Left renal pelvis (tissue), 4 donors: ENCODE measurements around the gene EFHD1. TPM values are rescaled to one million over a fixed set of nuclear protein-coding genes. Genes with fewer than 3 reads are reported as not detected.
"Not testable (repeated sequence)": the region's sequence is repeated elsewhere in the genome, so short reads cannot be mapped to it uniquely, and the experiment has no call there.

ENCODE experiments used
- DNase-seq, 4 donors: peaks; one replicate each; pipeline ENCODE4 v3.0.0-alpha.2; 2013; ENCODE audit warnings: low read depth in 4 of 4, low spot score in 3 of 4
- polyA plus RNA-seq, 4 donors: library from polyadenylated mRNA; unstranded; fragments of 120-200 nt; gene quantifications; one replicate each; pipeline ENCODE4 v1.2.1, GENCODE V29; 2013; ENCODE audit not compliant: insufficient read length in 4 of 4

Gene EFHD1
- polyA plus RNA-seq, 4 donors: 16.4 to 90.4 (median 74.1) TPM

DNA sequence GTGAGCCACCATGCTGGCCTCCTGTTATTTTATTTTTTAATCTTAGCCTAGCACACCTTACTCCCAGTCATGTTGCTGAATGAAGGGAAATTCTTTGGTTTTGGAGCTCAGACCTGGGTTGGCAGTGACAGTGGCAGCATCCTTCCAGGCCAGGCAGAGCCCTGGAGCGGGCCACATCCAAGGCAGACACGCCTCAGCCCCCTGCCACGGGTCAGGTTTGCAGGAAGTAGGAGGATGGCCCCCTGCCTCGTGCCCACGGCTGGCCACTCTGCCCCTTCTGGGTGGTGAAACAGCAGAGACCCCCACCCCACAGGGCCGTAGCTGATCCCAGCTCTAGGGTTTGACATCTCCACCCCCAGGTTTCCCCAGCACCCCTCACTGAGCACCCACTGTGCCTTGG is 11.7 kb downstream of the EFHD1 start:
- no peak for DNase-seq

DNA sequence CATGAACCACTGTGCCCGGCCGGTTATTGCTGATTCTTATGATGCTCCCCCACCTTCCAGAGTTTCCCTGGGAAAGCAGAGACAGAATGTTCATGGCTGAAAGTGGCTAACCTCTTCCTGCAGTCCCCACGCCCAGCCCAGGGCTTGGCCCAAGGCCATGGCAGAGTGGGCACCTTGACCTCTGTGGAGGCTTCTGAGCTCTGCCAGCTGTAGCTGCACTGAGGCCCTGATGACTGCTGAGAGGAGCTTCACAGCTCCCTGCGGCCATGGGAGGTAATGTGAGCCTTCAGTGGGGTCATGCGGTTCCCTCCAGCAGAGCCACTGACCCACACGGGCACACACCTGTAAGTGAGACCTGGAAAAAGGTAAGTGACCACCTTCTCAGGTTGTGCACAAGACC is 13.3 kb downstream of the EFHD1 start:
- DNase-seq: no peak

DNA sequence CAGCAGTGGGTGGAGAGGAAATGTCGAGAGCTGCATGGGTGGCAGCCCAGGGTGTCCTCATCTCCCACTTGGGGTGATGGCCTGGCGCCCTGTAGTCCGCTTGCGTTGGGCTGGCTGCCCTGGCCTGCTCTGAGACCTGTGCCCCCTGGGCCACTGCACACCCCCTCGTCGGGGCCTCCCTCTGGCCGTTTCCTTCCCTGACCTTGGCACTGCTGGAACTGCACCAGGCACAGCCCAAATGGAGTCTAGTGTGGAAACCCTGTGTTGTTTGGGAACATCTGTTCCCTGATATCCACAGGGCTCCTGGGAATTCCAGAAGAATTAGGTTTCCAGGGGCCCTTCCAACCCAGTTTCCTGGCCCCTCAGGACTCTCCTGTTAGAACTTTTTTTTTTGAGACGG is 13.9 kb downstream of the EFHD1 start:
- no peak for DNase-seq

DNA sequence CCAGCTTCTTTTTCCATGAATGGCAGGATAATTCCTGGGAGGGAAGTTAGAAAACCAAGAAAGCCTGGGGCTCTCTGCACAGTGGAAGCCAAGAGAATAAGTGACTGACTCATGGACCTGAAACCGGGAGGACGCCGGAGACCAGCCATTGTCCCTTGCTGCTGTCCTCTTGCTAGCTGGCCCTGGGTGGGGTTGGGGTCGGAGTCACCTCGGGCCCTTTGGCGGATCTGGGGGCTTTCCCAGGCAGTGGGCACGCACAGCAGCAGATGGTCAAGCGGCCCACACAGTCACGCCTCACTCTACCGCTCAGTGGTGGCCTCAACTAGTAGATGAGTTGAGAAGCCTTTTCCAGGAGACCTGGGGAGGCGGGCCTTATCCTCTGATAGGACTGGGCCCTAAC is 15.6 kb downstream of the EFHD1 start:
- no peak for DNase-seq

DNA sequence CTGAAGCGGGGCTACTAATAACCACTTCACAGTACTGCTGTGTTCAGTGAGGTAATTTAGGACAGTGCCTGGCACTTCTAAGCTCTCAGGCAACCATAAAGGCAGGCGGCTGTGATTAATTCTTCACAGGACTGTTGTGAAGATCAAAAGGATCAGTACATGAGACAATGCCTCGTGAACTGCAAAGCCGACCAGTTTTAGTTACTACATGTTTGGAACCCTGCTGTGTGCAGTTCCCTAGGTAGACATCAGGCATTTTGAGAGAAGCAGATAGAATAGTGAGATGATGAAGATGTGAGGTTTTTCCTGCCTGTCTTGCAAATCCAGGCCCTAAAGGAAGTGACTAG is 19.1 kb downstream of the EFHD1 start:
- DNase-seq: no peak

DNA sequence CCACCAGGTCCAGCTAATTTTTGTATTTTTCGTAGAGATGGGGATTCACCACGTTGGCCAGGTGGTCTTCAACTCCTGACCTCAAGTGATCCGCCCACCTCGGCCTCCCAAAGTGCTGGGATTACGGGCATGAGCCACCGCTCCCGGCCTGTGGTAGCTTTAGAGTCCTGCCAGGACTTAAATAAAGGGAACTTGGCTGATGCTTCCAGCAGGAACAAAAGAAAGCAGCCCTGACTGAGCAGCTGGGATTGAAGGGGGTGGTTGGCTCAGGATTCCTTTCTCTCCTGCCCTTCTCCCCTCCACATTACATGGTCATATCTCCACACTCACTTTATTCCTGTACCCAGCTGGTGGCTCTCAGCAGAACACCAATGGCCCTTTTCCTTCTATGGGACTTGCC is 20.0 kb downstream of the EFHD1 start:
- no peak for DNase-seq

DNA sequence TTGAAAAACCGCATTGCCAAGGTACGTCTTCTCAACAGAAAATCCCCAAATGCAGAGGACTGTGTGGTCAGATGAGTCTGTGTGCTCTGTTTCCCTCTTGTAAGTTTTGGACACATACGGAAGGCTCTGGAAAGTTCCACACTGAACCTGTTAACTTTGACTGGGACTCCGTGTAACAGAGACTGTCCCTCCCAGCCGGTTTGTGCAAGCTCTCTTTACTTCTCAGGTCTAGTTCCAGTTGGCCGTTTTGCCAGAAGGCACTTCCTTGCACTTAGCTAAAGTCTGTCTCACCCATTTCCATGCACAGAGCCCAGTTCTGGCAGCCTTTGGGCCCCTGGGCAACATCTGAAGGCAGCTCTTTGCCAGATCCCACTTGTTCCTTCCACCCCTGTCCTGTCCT is 22.0 kb downstream of the EFHD1 start:
- DNase-seq: no peak

DNA sequence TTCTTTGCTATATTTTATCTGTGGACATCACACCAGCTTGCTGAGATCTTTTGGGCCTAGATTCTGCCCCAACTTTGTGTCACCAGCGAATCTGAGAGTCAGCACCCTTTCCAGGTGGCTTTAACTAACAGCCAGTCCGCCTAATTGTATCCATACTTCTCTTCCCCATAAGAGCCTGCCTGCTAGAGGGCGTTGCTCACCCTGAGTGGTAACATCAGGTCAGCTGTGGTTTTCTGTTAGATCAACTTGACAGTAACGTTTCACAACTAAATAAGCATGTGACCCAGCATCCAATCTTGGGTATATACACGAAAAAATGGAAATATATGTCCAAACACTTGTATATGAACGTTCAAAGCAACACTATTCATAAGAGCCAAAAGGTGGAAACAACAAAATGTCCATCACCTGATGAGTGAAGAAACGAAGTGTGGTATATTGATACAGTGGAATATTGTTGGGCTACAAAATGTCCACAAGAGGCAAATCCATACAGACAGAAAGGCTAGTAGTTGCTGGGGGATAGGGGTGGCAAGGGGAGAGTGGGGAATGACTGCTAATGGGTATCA is 24.9 kb downstream of the EFHD1 start:
- DNase-seq: no peak

DNA sequence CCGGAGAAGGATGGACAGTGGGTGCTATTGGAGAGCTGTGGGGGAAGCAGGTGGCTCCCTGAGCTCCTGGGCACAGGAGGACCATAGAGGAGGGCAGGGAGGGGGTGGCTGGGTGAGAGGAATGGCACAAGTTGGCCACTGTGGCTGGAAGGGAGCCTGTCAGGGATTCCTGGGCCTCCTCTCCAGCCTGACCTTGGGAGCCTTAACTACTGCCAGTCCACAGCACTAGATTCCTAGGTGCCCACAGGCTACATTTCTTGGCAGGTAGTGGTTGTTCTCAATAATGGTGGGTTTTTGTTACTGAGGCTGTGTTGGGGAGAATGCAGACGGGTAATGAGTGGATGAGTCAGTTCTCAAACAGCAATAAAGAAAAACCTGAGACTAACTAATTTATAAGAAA is 26.0 kb downstream of the EFHD1 start:
- no peak for DNase-seq

DNA sequence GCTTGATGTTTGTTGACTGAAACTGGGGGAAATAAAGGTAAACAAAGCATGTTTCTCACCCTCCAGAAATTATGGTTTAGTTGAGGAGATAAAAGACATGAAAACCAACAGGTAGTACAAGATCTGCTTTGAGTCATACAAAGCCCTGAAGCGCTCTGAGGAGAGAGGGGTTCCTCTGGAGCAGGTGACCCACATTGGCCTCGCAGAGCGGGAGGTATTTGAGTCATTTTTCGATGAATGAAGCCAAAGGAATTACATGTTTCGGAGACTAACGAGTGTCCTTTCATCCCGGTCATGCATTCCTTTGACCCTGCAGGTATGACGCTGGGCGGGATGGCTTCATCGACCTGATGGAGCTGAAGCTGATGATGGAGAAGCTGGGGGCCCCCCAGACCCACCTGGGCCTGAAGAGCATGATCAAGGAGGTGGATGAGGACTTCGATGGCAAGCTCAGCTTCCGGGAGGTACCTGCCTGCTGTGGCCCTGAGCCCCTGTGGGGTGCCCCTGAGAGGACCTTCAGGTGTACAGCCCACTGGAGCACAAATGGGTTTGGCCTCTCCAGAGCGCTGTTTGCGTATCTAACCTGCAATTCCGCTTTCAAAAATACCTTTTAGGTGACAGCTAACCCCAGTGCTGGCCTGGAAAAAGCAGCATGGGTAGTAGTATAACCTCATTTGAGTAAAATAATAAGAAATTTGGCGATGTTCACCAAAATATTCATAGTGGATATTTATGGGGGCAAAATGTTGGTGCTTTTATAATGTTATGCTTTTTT is 29.3 kb downstream of the EFHD1 start:
- no peak for DNase-seq

DNA sequence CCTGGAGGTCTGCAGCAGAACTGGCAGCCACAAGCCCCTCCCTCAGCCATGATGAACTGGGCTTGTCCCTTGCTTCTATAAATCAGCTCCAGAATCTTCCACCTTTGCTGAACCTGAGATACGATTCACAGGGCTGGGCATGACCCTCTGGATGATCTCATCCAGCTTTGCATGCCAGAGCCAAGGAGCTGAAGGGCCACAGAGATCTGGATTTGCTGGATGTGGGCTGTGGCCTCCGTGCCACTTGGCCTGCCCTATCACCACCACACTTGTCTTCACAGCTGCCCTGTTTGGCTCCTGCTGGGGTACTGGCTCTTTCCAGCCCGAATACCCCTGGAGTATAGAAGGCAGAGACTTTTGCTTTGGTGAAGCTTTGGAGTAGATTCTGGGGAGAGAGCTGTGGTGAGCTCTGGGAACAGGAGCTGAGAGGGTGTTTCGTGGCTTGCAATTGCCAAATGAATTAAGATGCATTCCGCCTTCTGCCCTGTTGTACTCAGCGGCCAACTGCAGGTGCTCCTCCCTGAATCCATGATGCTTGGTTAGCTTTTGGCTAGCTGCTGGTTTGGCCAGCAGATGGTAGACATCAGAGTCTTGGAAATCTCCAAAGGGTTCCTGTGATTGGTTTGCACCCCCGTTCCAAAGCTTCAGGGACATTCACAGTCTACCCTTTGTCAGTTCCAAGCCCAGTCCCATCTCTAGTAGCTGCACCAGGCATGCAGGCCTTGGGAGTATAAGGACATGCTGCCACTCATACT is 32.8 kb downstream of the EFHD1 start:
- no peak for DNase-seq

DNA sequence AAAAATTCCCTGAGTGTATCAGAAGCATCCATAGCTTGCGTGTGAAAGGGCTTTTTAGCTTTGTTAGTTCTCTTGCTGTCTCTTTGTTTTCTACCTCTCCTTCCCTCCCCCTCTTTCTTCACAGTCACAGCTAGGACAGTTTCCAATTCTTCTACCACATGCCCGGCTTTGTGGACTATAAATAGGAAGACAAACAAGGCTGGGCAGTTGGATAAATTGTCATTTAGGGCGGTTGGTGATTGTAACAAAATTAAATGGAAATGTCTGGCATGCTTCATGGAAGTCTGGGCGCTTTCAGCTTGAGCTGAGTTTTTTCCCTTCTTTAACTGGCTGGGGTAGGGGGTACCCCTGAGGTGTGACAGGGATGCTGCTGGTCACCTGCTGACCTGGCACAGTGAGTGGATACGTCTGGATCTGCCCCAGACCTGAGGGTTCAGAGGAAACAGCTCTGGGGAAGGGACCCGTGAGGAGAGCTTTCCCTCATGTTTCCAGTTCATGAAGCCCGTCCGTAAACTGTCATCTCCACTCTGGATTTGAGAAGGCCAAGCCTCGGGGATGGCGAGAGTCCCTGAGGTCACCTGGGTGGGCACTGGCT is 34.7 kb downstream of the EFHD1 start:
- no peak for DNase-seq

DNA sequence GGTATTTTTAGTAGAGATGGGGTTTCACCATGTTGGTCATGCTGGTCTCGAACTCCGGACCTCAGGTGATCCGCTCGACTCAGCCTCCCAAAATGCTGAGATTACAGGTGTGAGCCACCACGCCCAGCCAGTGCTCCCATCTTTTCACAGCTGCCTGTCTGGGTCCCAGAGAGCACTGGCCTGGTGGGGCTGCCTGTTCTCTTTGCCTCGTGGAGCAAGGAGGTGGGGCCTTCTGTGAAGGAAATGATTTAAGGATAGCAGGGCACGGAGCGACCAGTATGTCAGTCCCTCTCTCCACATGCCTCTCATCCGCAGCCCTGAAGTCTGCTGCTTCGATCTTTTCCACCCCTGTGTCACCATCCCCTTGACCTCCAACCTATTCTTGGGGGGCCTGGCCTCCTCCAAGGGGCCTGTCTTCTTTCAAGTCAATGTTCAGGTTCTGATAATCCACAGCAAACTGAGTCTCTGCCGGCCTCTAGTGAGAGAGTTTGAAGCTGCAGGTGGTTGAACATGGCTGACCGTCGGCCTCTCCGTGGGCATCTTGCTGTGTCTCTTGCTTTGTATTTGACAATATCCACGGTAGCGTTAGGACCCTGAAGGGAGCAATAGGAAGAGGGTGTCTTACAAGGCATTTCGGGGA is 35.5 kb downstream of the EFHD1 start:
- no peak for DNase-seq

DNA sequence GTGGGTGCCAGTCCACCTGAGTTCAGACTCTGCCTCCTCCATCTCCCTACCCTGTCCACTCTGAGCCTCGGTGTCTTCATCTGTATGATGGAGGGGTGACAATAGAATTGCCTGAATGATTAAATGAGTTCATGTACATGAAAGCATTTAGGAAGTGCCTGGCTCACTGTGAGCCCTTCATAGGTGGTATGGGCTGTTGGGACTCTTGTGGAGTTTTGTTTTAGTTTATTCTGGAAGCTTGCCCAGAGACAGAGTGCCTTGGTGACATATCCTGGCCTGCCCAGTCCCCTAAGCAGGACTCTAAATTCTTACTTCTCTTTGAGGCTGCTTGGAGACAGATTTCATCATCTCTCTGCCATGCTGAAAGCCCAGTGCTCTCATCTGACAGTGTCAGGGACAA is 39.2 kb downstream of the EFHD1 start:
- DNase-seq: no peak

DNA sequence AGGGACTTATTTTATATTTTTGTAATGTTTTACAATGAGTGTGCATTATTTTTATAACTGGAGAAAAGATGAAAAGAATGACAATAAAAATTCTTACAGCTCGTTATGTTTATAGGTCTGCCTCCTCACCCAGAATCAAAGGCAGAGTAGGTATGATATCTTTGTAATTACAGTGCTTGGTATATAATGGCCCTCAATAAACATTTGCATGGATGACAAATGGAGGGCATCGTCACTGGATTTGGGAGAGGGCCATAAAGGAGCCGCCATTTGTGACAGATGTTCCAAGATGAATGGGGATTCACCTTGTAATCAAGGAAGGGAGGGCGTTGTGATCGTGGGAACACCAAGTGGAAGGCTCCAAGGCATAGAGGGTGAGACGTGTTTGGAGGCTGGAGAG is 41.1 kb downstream of the EFHD1 start:
- DNase-seq: no peak

DNA sequence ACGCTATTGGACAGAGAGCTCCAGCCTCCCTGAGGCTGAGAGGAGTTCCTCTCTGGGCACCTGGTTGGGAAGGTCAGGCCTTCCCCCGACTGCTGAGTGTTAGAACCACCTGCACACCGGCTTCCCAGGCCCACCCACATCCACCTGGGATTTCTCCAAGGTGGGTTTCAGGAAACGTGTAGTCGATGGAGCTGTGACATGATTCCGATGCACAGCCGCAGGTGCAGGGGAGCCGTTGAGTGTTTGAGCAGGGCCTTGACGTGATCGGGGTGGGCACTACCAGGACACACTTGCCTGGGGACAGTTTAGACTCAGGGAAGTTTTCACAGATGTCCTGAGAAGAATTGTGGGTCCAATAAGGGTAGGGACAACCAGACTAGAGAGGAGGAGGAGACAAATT is 42.0 kb downstream of the EFHD1 start:
- no peak for DNase-seq

DNA sequence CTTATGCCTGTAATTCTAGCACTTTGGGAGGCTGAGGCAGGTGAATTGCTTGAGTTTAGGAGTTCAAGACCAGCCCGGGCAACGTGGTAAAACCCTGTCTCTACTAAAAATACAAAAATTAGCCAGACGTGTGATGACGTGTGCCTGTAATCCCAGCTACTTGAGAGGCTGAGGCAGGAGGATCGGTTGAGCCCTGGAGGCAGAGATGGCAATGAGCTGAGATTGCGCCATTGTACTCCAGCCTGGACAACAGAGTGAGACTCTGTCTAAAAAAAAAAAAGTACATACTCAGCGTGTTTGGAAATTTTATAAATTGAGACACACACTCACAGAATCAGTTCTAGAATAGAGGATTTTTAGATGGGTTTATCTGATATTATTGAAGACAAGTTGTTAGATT is 46.6 kb downstream of the EFHD1 start:
- no peak for DNase-seq

DNA sequence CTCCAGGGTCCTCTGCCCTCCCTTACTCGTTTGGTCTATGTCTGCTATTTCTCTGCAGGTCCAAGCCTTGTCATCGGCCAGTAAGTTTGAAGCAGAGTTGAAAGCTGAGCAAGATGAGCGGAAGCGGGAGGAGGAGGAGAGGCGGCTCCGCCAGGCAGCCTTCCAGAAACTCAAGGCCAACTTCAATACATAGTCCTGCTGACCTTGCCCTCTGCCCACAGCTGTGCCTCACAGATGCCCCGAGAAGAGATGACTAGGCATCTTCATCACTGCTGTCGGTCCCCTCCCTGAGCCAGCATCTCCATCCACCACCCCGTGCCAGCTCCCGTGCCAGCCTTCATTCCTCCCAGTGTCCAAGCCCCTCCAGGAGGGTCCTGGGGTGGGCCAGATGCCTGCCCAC is 48.1 kb downstream of the EFHD1 start:
- DNase-seq: no peak

DNA sequence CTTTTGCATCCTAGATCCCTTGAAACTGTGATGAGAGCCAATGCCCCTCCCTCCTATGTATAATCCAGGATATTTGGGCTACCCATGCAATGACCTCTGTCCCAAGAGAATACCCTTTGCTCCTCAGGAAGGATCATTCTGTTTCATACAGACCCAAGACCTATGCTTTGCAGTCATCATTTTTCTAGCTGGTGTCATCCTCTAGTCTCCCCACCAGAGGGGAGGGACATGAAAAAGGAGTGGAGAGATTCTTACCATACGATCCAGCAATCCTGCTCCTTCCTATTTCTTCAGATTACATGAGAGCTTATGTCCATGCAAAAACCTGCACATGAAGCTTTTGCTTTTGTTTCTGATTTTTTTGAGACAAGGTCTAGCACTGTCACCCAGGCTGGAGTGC is 50.0 kb downstream of the EFHD1 start:
- DNase-seq: no peak

DNA sequence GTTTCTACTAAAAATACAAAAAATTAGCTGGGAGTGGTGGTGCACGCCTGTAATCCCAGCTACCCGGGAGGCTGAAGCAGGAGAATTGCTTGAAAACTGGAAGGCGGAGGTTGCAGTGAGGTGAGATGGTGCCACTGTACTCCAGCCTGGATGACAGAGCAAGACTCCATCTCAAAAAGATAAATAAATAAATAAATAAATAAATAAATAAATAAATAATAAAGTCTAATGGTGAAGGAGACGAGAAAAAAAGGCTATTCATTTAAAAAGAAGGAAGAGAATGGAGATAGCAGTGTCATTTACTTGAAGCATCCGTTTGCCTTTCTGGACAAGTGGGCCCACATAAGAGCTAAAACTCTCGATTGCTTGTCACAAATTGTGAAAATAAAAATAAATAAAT is 52.0 kb downstream of the EFHD1 start:
- DNase-seq: not testable (repeated sequence)
